Uterus (tissue), 4 donors: ENCODE data around the gene ZNF207. TPM values are rescaled to one million over a fixed set of nuclear protein-coding genes. Genes with fewer than 3 reads are reported as not detected.

Experiments used
- DNase-seq, 2 donors: peaks; one replicate each; pipeline ENCODE4 v3.0.0-alpha.2; 2019 to 2020
- H3K27ac ChIP-seq, 2 donors: fragments of 200-600 bp; sonication (generic); 1 replicate in 1 of 2; 2 replicates in 1 of 2; pipeline ENCODE4 v1.5.1; 2016 to 2018
- H3K27me3 ChIP-seq, 2 donors: fragments of 200-600 bp; sonication (generic); one replicate each; pipeline ENCODE4 v1.5.1; 2018 to 2019; ENCODE audit warnings: control low read depth in 1 of 2
- H3K36me3 ChIP-seq, 2 donors: fragments of 200-600 bp; sonication (generic); one replicate each; pipeline ENCODE4 v1.5.1; 2019; ENCODE audit warnings: control low read depth in 1 of 2
- H3K4me1 ChIP-seq, 2 donors: fragments of 200-600 bp; sonication (generic); one replicate each; pipeline ENCODE4 v1.5.1; 2018 to 2019; ENCODE audit warnings: control low read depth in 1 of 2
- H3K4me3 ChIP-seq, 2 donors: fragments of 200-600 bp; sonication (generic); 1 replicate in 1 of 2; 2 replicates in 1 of 2; pipeline ENCODE4 v1.5.1; 2018 to 2019; ENCODE audit warnings: mild to moderate bottlenecking in 1 of 2
- H3K9me3 ChIP-seq, 2 donors: fragments of 200-600 bp; sonication (generic); one replicate each; pipeline ENCODE4 v1.5.1; 2019; ENCODE audit warnings: control low read depth in 1 of 2
- CTCF ChIP-seq, 4 experiments: fragments of 200-600 bp in 2 of 4; fragments of 450-650 bp in 2 of 4; sonication (generic) in 2 of 4; IDR thresholded peaks; one replicate each; pipeline ENCODE4 v1.5.1; 2016 to 2019; ENCODE audit warnings: antibody characterized with exemption in 4 of 4, mild to moderate bottlenecking in 2 of 4, moderate library complexity in 1 of 4
- POLR2A ChIP-seq, 2 donors: fragments of 450-650 bp; IDR thresholded peaks; one replicate each; pipeline ENCODE4 v1.6.1; 2016; ENCODE audit warnings: antibody characterized with exemption in 2 of 2, mild to moderate bottlenecking in 1 of 2, moderate library complexity in 1 of 2
- intact Hi-C: fragments of 100-400 bp; cut with DNase I; formaldehyde crosslinking; loops from one replicate; pipeline ENCODE4 v1.15.1; 2023; ENCODE audit warnings: low total_unique reads
- microRNA counts, 2 donors: library from miRNA; unstranded; fragments of <30 nt; microRNA quantifications; one replicate each; lab custom pipeline; 2016 to 2017
- microRNA-seq: library from miRNA; unstranded; fragments of <30 nt; microRNA quantifications from one replicate; pipeline ENCODE4, GENCODE V29; 2016; ENCODE audit warnings: borderline microRNAs expressed, borderline replicate concordance
- small RNA-seq: library from RNA; depleted of rRNA; stranded (forward); fragments of <200 nt; gene quantifications from one replicate; pipeline ENCODE3, GENCODE V24; 2016
- total RNA-seq, 4 donors: library from RNA; depleted of rRNA in 3 of 4; stranded (reverse); fragments of >200 nt in 3 of 4; gene quantifications; one replicate each; pipeline versions ENCODE4 v1.1.0 to v1.2.4, GENCODE V29; 2014 to 2023
- donor health status: DM: yes; HTN: yes; CAD: no.

ZNF207 gene
- total RNA-seq, 4 donors from 2014 or later = 82.1 to 252 (median 210) TPM

DNA sequence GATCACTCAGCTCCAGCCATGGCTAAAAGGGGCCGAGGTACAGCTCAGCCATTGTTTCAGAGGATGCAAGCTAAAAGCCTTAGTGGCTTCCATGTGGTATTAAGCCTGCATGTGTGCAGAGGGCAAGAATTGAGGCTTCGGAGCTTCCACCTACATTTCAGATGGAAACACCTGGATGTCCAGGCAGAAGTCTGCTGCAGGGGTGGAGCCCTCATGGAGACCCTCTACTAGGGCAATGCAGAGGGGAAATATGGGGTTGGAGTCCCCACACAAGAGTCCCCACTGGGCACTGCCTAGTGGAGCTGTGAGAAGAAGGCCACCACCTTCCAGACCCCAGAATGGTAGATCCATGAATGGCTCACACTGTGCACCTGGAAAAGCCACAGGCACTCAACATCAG lies 79.6 kb downstream of the ZNF207 start:
- H3K9me3 ChIP-seq = no peaks in the 10 kb centered on the region
- no peak for TF ChIP-seq CTCF (IDR thresholded peaks at IDR 0.05)
- no peak for TF ChIP-seq POLR2A (IDR thresholded peaks at IDR 0.05)
- H3K4me3 ChIP-seq = no peak overlapping the region
- H3K36me3 ChIP-seq = no peaks in the 10 kb centered on the region
- H3K4me1 ChIP-seq = no peaks in the 10 kb centered on the region
- intact Hi-C loops = no loop called here
- H3K27ac ChIP-seq = no peak overlapping the region
- DNase-seq = no peak
- H3K27me3 ChIP-seq = no peaks in the 10 kb centered on the region

MicroRNAs encoded within 50 kb of the gene (microRNA counts, 767-probe panel; counts per million panel counts)
- microRNA hsa-miR-632 (lab: Ali Mortazavi, UCI) = 0 counts per million in 2 donors

Small RNA genes within 50 kb of the gene (microRNA-seq; reads per million reads assigned to microRNA genes)
- gene MIR632 = 1.5 reads per million

Small RNA genes within 50 kb of the gene (small RNA-seq; reads per million reads assigned to genes)
- gene AC005899.6 = not detected

Other genes starting within 250 kb of the ZNF207 start
- 10 to 100 TPM; 15.6 to 86.2 (median 53.8) TPM for gene RHOT1, start 207.7 kb upstream of the ZNF207 start, total RNA-seq
- gene RHBDL3, start 84.3 kb upstream of the ZNF207 start, total RNA-seq = 1 to 10 TPM in 2 of 4 donors, under 1 TPM in 1, not detected in 1; 0.29 to 3.8 (median 2.4) TPM
- 10 to 100 TPM; 11.8 to 40.9 (median 18.0) TPM for gene C17orf75, start 8.0 kb upstream of the ZNF207 start, total RNA-seq
- 10 to 100 TPM; 10.8 to 89.3 (median 58.5) TPM for gene PSMD11, start 94.4 kb downstream of the ZNF207 start, total RNA-seq
- 1 to 10 TPM in 2 of 4 donors, under 1 TPM in 1, not detected in 1; 0.77 to 2.9 (median 1.4) TPM for gene CDK5R1, start 136.8 kb downstream of the ZNF207 start, total RNA-seq